Measurements from ENCODE around the gene EIF3L. TPM values are rescaled to one million over a fixed set of nuclear protein-coding genes. Genes with fewer than 3 reads are reported as not detected.

EIF3L gene
- total and polyA plus RNA-seq, 9 of the 15 experiments (the other 6 are each of a cell fraction or from before 2014, with no cell fraction given) = 257 to 699 (median 368) TPM

DNA sequence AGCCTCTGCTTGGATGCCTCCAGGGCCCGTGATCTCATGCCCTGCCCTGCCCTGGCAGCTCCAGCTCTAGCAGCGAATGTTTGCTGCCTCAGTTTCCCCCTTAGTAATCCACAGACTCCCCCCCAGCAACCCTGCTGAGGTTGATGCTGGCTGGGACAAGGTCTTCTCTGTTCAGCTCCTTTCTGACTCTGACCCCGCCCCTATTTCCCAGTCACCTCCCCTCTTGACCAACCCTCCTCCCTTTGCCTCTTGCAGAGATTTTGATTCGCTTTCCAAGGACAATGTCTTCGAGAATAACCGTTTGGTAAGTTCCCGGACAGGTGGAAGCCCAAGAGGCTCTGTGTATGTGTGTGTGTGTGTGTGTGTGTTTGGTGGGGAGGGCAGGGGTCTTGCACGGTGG lies 62.5 kb downstream of the EIF3L start (continued):
- TF ChIP-seq, protein P1, sequence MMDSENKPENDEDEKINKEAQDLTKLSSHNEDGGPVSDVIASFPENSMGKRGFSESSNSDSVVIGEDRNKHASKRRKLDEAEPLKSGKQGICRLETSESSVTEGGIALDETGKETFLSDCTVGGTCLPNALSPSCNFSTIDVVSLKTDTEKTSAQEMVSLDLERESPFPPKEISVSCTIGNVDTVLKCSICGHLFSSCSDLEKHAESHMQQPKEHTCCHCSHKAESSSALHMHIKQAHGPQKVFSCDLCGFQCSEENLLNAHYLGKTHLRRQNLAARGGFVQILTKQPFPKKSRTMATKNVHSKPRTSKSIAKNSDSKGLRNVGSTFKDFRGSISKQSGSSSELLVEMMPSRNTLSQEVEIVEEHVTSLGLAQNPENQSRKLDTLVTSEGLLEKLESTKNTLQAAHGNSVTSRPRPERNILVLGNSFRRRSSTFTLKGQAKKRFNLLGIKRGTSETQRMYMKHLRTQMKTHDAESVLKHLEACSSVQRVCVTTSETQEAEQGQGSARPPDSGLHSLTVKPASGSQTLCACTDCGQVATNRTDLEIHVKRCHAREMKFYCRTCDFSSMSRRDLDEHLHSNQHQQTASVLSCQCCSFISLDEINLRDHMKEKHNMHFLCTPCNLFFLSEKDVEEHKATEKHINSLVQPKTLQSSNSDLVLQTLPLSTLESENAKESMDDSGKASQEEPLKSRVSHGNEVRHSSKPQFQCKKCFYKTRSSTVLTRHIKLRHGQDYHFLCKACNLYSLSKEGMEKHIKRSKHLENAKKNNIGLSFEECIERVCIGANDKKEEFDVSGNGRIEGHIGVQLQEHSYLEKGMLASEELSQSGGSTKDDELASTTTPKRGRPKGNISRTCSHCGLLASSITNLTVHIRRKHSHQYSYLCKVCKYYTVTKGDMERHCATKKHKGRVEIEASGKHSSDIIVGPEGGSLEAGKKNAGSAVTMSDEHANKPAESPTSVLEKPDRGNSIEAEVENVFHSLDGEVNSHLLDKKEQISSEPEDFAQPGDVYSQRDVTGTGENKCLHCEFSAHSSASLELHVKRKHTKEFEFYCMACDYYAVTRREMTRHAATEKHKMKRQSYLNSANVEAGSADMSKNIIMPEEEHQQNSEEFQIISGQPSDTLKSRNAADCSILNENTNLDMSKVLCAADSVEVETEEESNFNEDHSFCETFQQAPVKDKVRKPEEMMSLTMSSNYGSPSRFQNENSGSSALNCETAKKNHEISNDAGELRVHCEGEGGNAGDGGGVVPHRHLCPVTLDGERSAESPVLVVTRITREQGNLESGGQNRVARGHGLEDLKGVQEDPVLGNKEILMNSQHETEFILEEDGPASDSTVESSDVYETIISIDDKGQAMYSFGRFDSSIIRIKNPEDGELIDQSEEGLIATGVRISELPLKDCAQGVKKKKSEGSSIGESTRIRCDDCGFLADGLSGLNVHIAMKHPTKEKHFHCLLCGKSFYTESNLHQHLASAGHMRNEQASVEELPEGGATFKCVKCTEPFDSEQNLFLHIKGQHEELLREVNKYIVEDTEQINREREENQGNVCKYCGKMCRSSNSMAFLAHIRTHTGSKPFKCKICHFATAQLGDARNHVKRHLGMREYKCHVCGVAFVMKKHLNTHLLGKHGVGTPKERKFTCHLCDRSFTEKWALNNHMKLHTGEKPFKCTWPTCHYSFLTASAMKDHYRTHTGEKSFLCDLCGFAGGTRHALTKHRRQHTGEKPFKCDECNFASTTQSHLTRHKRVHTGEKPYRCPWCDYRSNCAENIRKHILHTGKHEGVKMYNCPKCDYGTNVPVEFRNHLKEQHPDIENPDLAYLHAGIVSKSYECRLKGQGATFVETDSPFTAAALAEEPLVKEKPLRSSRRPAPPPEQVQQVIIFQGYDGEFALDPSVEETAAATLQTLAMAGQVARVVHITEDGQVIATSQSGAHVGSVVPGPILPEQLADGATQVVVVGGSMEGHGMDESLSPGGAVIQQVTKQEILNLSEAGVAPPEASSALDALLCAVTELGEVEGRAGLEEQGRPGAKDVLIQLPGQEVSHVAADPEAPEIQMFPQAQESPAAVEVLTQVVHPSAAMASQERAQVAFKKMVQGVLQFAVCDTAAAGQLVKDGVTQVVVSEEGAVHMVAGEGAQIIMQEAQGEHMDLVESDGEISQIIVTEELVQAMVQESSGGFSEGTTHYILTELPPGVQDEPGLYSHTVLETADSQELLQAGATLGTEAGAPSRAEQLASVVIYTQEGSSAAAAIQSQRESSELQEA (IDR thresholded peaks at IDR 0.05; ENCODE audit: low read depth) = no peak
- no peak for TF ChIP-seq ZNF146 (CRISPR knock-in tag; IDR thresholded peaks at IDR 0.05; ENCODE audit: unreplicated experiment)
- TF ChIP-seq TAF7 (tag; IDR thresholded peaks at IDR 0.05) = no peak

Data from K562 (cell line).